Endothelial cell of umbilical vein (primary cell): ENCODE results near the gene S100A14. TPM values are rescaled to one million over a fixed set of nuclear protein-coding genes. Genes with fewer than 3 reads are reported as not detected.

ENCODE experiments used
- BruUV-seq: library from RNA; stranded (reverse); fragments of 400-500 nt; replicated peaks from 2 replicates; lab custom pipeline; 2021; lab: Mats Ljungman, UMichigan
- CTCF ChIA-PET: fragments of 300-600, 350-600 bp; sonication (Branson Sonifier 250); formaldehyde crosslinking; loops from one replicate; lab custom pipeline; 2021; ENCODE audit warnings: antibody characterized with exemption, inconsistent platforms; lab: Charles Lee
- POLR2A ChIA-PET: fragments of 300-600, 350-600 bp; sonication (Branson Sonifier 250); formaldehyde crosslinking; loops from one replicate; lab custom pipeline; 2021; ENCODE audit warnings: antibody characterized with exemption, inconsistent platforms; lab: Charles Lee
- DNase-seq: peaks from one replicate; pipeline ENCODE4 v3.0.0-alpha.2; 2011; ENCODE audit warnings: low read depth, low spot score
- FAIRE-seq: peaks from 2 replicates; lab custom pipeline; 2011; peaks lifted over from hg19 to GRCh38; lab: Jason Lieb, UNC
- H2AFZ ChIP-seq: 2 replicates; pipeline ENCODE4 v1.6.0; 2012; ENCODE audit warnings: low read depth, low read length, control low read depth, inconsistent platforms
- H3K27ac ChIP-seq: 2 replicates; pipeline ENCODE4 v1.5.1; 2011; ENCODE audit warnings: low read depth, mild to moderate bottlenecking, control low read depth, low read length, moderate library complexity; ENCODE audit not compliant: insufficient read depth
- H3K27me3 ChIP-seq, 2 experiments: 2 replicates each; pipeline versions ENCODE4 v1.6.0 to v1.6.1; 2011; ENCODE audit warnings: low read length in 2 of 2, mixed read lengths in 1 of 2; ENCODE audit not compliant: control insufficient read depth in 2 of 2, insufficient read depth in 2 of 2
- H3K36me3 ChIP-seq, 2 experiments: 2 replicates in 1 of 2; 3 replicates in 1 of 2; pipeline ENCODE4 v1.5.1; 2011; ENCODE audit warnings: low read length in 2 of 2, mild to moderate bottlenecking in 1 of 2, moderate library complexity in 1 of 2; ENCODE audit not compliant: control insufficient read depth in 2 of 2, insufficient read depth in 2 of 2; ENCODE audit errors: extremely low read depth in 1 of 2
- H3K4me1 ChIP-seq: 3 replicates; pipeline ENCODE4 v1.5.1; 2011; ENCODE audit warnings: mild to moderate bottlenecking, low read length; ENCODE audit not compliant: control insufficient read depth, insufficient read depth; ENCODE audit errors: extremely low read depth
- H3K4me2 ChIP-seq: 2 replicates; pipeline ENCODE4 v1.6.1; 2011; ENCODE audit warnings: low read length, control low read depth, mixed read lengths; ENCODE audit not compliant: insufficient read depth
- H3K4me3 ChIP-seq, 3 experiments: fragments of 200-600 bp in 1 of 3; sonication (generic), shearing (Covaris generic) in 1 of 3; replicated peaks in 1 of 3; 2 replicates each; pipeline ENCODE4 v1.5.1; 2011 to 2016; ENCODE audit warnings: control low read depth in 3 of 3, low read length in 3 of 3, mild to moderate bottlenecking in 2 of 3, inconsistent platforms in 1 of 3, low read depth in 1 of 3, moderate library complexity in 1 of 3; ENCODE audit not compliant: insufficient read depth in 1 of 3
- H3K79me2 ChIP-seq: 2 replicates; pipeline ENCODE4 v1.6.0; 2012; ENCODE audit warnings: low read length, inconsistent platforms; ENCODE audit not compliant: control insufficient read depth, insufficient read depth
- H3K9ac ChIP-seq: replicated peaks from 2 replicates; pipeline ENCODE3; 2011; ENCODE audit warnings: low read length, control low read depth; ENCODE audit not compliant: insufficient read depth; ENCODE audit errors: extremely low read depth
- H3K9me1 ChIP-seq: replicated peaks from 3 replicates; pipeline ENCODE4 v1.6.0; 2011; ENCODE audit warnings: mild to moderate bottlenecking, low read length; ENCODE audit not compliant: control insufficient read depth, insufficient read depth; ENCODE audit errors: extremely low read depth
- H3K9me3 ChIP-seq: replicated peaks from 2 replicates; pipeline ENCODE4 v1.5.1; 2012; ENCODE audit warnings: low read length, inconsistent platforms; ENCODE audit not compliant: control insufficient read depth, insufficient read depth
- H4K20me1 ChIP-seq: replicated peaks from 2 replicates; pipeline ENCODE3; 2011; ENCODE audit warnings: mild to moderate bottlenecking, low read length; ENCODE audit not compliant: control insufficient read depth, insufficient read depth; ENCODE audit errors: extremely low read depth
- CTCF ChIP-seq, 2 donors: IDR thresholded peaks; 1 replicate in 1 of 2; 2 replicates in 1 of 2; pipeline ENCODE4 v1.5.1; 2011; ENCODE audit warnings: low read length in 2 of 2, mild to moderate bottlenecking in 2 of 2, moderate library complexity in 2 of 2, control low read depth in 1 of 2, inconsistent platforms in 1 of 2, low read depth in 1 of 2; ENCODE audit not compliant: insufficient read depth in 1 of 2; ENCODE audit errors: extremely low read depth in 1 of 2
- EZH2 ChIP-seq: IDR thresholded peaks from 2 replicates; pipeline ENCODE4 v1.6.1; 2012; ENCODE audit warnings: borderline replicate concordance, low read depth, mild to moderate bottlenecking, moderate library complexity, low read length, inconsistent platforms; ENCODE audit not compliant: severe bottlenecking
- FOS ChIP-seq: IDR thresholded peaks from 2 replicates; pipeline ENCODE4 v1.6.1; 2011; ENCODE audit warnings: mild to moderate bottlenecking, low read length, moderate library complexity, borderline replicate concordance; ENCODE audit not compliant: insufficient read depth
- GATA2 ChIP-seq: IDR thresholded peaks from 2 replicates; pipeline ENCODE4 v1.7.0; 2011; ENCODE audit warnings: low read depth, mild to moderate bottlenecking, moderate library complexity, mixed read lengths, low read length; ENCODE audit not compliant: insufficient read length, insufficient read depth
- JUN ChIP-seq: IDR thresholded peaks from 2 replicates; pipeline ENCODE4 v1.6.1; 2011; ENCODE audit warnings: borderline replicate concordance, low read depth; ENCODE audit not compliant: insufficient read length, insufficient read depth
- MAX ChIP-seq: IDR thresholded peaks from 2 replicates; pipeline ENCODE4 v1.6.1; 2011; ENCODE audit not compliant: insufficient read depth, insufficient read length
- MYC ChIP-seq: IDR thresholded peaks from one replicate; pipeline ENCODE4 v1.6.1; 2011; ENCODE audit warnings: mild to moderate bottlenecking, low read depth, low read length
- POLR2A ChIP-seq: IDR thresholded peaks from 2 replicates; pipeline ENCODE4 v1.6.1; 2012; ENCODE audit warnings: low read depth, mild to moderate bottlenecking, control low read depth, low read length
- POLR2AphosphoS5 ChIP-seq: IDR thresholded peaks from 2 replicates; pipeline ENCODE4 v1.6.1; 2012; ENCODE audit warnings: low read depth, mild to moderate bottlenecking, control low read depth, low read length, moderate library complexity; ENCODE audit not compliant: insufficient read depth
- dilution Hi-C: fragments of 300-500 bp; cut with MboI; formaldehyde crosslinking; loops from one replicate; pipeline ENCODE4 v1.15.0; 2019; ENCODE audit warnings: low sequenced_read_pairs; ENCODE audit not compliant: extremely low pct_ligation_motif_present
- intact Hi-C: fragments of 100-400 bp; cut with micrococcal nuclease; formaldehyde crosslinking; loops from one replicate; pipeline ENCODE4 v1.10.0; 2022
- polyA plus RNA-seq, 4 experiments: library from polyadenylated mRNA; depleted of rRNA in 3 of 4; stranded (reverse) in 3 of 4; unstranded in 1 of 4; fragments of >200 nt; gene quantifications; 2 replicates each; pipeline versions ENCODE4 v1.2.1 to v1.2.3, GENCODE V29; 2011 to 2012; ENCODE audit warnings: missing spikeins in 1 of 4
- total RNA-seq: library from RNA; stranded (reverse); gene quantifications from 2 replicates; pipeline ENCODE4 v1.2.3, GENCODE V29; 2021

S100A14 gene
- total and polyA plus RNA-seq, 2 donors (not counting 3 experiments of a cell fraction or from before 2014, with no cell fraction given) = 0.10 TPM; not detected in 1

GRCh38 chr1:153578490-153578889, 37.6 kb downstream of the S100A14 start:
- no peak overlapping the region for H3K4me2 ChIP-seq
- DNase-seq = no peak
- no peak overlapping the region for H3K4me3 ChIP-seq
- H3K4me1 ChIP-seq = no peaks in the 10 kb centered on the region
- dilution Hi-C loops = no loop called here
- ChIA-PET POLR2A (no interaction called here), CTCF (interaction anchor here (0.8 to 1.6 kb wide), 4 partner anchors 9 to 68 kb away, joined by 3 to 6 read pairs (median 4); partner anchors contain the start of gene S100A13)
- intact Hi-C loops = no loop called here
- BruUV-seq = no TSS peak
- no peak for FAIRE-seq
- H2AFZ ChIP-seq = no peak overlapping the region
- no peaks in the 10 kb centered on the region for H4K20me1 ChIP-seq
- no peaks in the 10 kb centered on the region for H3K27me3 ChIP-seq
- no peaks in the 10 kb centered on the region for H3K9me3 ChIP-seq
- H3K9me1 ChIP-seq = no peaks in the 10 kb centered on the region
- TF ChIP-seq JUN (no peak), MYC (no peak), CTCF (IDR thresholded peaks at IDR 0.05; ENCODE audit: extremely low read depth in 1 of 2, insufficient read depth in 1 of 2, low read depth in 1 of 2, low read length in 2 of 2) (no peak), GATA2 (no peak), MAX (no peak), POLR2A (no peak), EZH2 (no peak), FOS (no peak), POLR2AphosphoS5 (no peak)
- no peaks in the 10 kb centered on the region for H3K79me2 ChIP-seq
- no peak overlapping the region for H3K9ac ChIP-seq
- H3K27ac ChIP-seq = no peak overlapping the region
- no peaks in the 10 kb centered on the region for H3K36me3 ChIP-seq
